Prostate gland (tissue), 2 donors: Measurements from ENCODE around the gene PCDHGC3. TPM values are rescaled to one million over a fixed set of nuclear protein-coding genes. Genes with fewer than 3 reads are reported as not detected.
"Not testable (repeated sequence)": the region's sequence is repeated elsewhere in the genome, so short reads cannot be mapped to it uniquely, and the experiment has no call there.

Experiments used
- DNase-seq: peaks from one replicate; pipeline ENCODE4 v3.0.0-alpha.2; 2019; ENCODE audit warnings: low spot score
- H3K27ac ChIP-seq, 2 donors: fragments of 200-600 bp; sonication (generic); 2 replicates each; pipeline ENCODE4 v1.5.1; 2017 to 2019
- H3K27me3 ChIP-seq: fragments of 200-600 bp; sonication (generic); replicated peaks from 2 replicates; pipeline ENCODE4 v1.5.1; 2019; ENCODE audit not compliant: insufficient read depth
- H3K36me3 ChIP-seq, 2 donors: fragments of 200-600 bp; sonication (generic); 1 replicate in 1 of 2; 2 replicates in 1 of 2; pipeline versions ENCODE4 v1.5.1 to v1.8.1; 2017 to 2019
- H3K4me1 ChIP-seq: fragments of 200-600 bp; sonication (generic); replicated peaks from 2 replicates; pipeline ENCODE4 v1.5.1; 2019
- H3K4me3 ChIP-seq, 2 donors: fragments of 200-600 bp; sonication (generic); 2 replicates each; pipeline ENCODE4 v1.5.1; 2017 to 2019
- H3K9me3 ChIP-seq: fragments of 200-600 bp; sonication (generic); 2 replicates; pipeline ENCODE4 v1.5.1; 2017
- CTCF ChIP-seq, 4 experiments: fragments of 200-600 bp in 2 of 4; fragments of 450-650 bp in 2 of 4; sonication (generic) in 2 of 4; IDR thresholded peaks; 1 replicate in 3 of 4; 2 replicates in 1 of 4; pipeline ENCODE4 v1.5.1; 2016 to 2019; ENCODE audit warnings: antibody characterized with exemption in 4 of 4, mild to moderate bottlenecking in 2 of 4, moderate library complexity in 2 of 4
- POLR2A ChIP-seq: fragments of 450-650 bp; IDR thresholded peaks from one replicate; pipeline ENCODE4 v1.6.1; 2016; ENCODE audit warnings: antibody characterized with exemption, mild to moderate bottlenecking
- POLR2AphosphoS5 ChIP-seq: sonication (generic); formaldehyde crosslinking; IDR thresholded peaks from one replicate; pipeline ENCODE4 v1.6.1; 2017; ENCODE audit warnings: antibody characterized with exemption
- WGBS: methylation state at CpG from one replicate; pipeline ENCODE4 v1.1.5; 2018; 5-methylcytosine and 5-hydroxymethylcytosine counted together
- intact Hi-C: fragments of 100-400 bp; cut with DNase I; formaldehyde crosslinking; loops from one replicate; pipeline ENCODE4 v1.14.2; 2022
- total RNA-seq, 2 donors: library from RNA; depleted of rRNA; stranded (reverse); fragments of >200 nt; gene quantifications; one replicate each; pipeline ENCODE4 v1.1.0, GENCODE V29; 2016

PCDHGC3 gene
- 10 to 100 TPM; 27.6 to 55.3 TPM for total RNA-seq

DNA sequence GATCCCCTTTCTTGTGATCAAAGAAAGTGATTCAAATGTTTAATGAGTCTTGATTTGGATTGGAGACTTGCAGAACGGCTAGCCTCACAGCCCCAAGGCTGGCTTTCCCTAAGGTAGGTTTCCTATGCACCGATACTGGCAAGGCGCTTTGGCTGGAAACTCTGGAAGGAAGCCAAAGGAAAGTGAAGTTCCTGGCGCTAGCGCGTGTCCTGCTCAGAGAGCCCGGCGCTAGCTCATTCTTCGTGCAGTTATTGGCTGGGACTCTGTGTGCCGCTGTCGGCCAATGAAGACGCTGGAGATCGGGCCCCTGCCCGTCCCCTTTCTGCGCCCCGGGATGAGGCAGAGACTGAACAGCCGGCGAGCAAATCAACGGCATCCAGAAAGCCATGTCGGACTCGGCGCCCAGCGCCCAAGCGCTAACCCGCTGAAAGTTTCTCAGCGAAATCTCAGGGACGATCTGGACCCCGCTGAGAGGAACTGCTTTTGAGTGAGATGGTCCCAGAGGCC is at the start of gene PCDHGC3:
Gene PCDHGC3, plus strand, starts transcription at position 342 of the 507 bp plus-strand sequence. Its CDS starts 151 bp downstream, at position 493.
- TF ChIP-seq POLR2A = peak; percentile 56
- peak; percentile 90 for TF ChIP-seq POLR2AphosphoS5
- TF ChIP-seq CTCF (IDR thresholded peaks at IDR 0.05) = peak in 3 of 4 experiments; percentile 46 to 62 (median 59)
- Histone ChIP-seq H3K4me1 (peaks cover 2% of the 10 kb centered on the region), H3K27ac (peak within 1 kb of the TSS; percentile 88), H3K9me3 (no peaks in the 10 kb centered on the region), H3K36me3 (no peaks in the 10 kb centered on the region), H3K27me3 (no peaks in the 10 kb centered on the region), H3K4me3 (peak within 1 kb of the TSS; percentile 46 to 50)
- intact Hi-C loops = loop anchor here (1.0 to 5.0 kb wide), 3 partner anchors 37 to 83 kb away; no protein-coding TSS in a partner anchor
- WGBS = under 1% methylated on average over 28 of the region's 28 CpGs
- DNase-seq = peak; percentile 94

DNA sequence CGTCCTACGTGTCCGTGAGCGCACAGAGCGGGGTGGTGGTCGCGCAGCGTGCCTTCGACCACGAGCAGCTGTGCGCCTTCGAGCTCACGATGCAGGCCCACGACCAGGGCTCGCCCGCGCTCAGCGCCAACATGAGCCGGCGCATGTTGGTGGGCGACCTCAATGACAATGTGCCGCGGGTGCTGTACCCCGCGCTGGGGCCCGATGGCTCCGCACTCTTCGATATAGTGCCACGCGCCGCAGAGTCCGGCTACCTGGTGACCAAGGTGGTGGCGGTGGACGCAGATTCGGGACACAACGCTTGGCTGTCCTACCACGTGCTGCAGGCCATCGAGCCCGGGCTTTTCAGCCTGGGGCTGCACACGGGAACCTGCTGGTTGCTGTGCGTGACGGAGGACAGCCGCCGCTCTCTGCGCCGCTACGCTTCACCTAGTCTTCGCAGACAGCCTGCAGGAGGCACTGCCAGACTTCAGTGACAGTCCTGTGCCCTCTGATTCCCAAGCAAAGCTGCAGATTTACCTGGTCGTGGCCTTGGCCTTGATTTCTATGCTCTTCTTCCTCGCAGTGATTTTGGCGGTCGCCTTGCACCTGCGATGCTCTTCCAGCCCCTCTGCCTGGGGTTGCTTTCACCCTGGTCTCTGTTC is 47.9 kb upstream of the PCDHGC3 start:
- Histone ChIP-seq H3K27ac (no peak overlapping the region), H3K9me3 (peaks cover 9% of the 10 kb centered on the region), H3K36me3 (no peaks in the 10 kb centered on the region), H3K4me1 (no peaks in the 10 kb centered on the region), H3K4me3 (no peak overlapping the region), H3K27me3 (no peaks in the 10 kb centered on the region)
- no peak for DNase-seq
- TF ChIP-seq POLR2A = no peak
- no peak for TF ChIP-seq POLR2AphosphoS5
- no peak for TF ChIP-seq CTCF (IDR thresholded peaks at IDR 0.05)
- WGBS = 34% methylated on average over 34 of the region's 53 CpGs
- intact Hi-C loops = no loop called here

- H3K27me3 ChIP-seq = no peaks in the 10 kb centered on the region
- WGBS = 14% methylated on average over 33 of the region's 33 CpGs
- no peaks in the 10 kb centered on the region for H3K36me3 ChIP-seq
- H3K4me1 ChIP-seq = no peaks in the 10 kb centered on the region
- TF ChIP-seq POLR2A (no peak), POLR2AphosphoS5 (peak; percentile 6), CTCF (IDR thresholded peaks at IDR 0.05) (peak in 2 of 4 experiments; percentile 27 to 41)
- peaks cover 9% of the 10 kb centered on the region for H3K9me3 ChIP-seq
- no peak for DNase-seq
- intact Hi-C loops = no loop called here
- no peak within 1 kb of the TSS for H3K27ac ChIP-seq
- H3K4me3 ChIP-seq = no peak within 1 kb of the TSS
Measured at GRCh38 chr5:141430332-141431113, 45.2 kb upstream of the PCDHGC3 start, which contains the start of gene PCDHGA12. PCDHGA12 (plus strand) TSS chr5:141430507; CDS start chr5:141430760, 253 bp downstream.

GRCh38 chr5:141431286-141431685 is 44.5 kb upstream of the PCDHGC3 start:
- Histone ChIP-seq H3K27me3 (no peaks in the 10 kb centered on the region), H3K36me3 (no peaks in the 10 kb centered on the region), H3K4me3 (no peak overlapping the region), H3K9me3 (peaks cover 9% of the 10 kb centered on the region), H3K4me1 (no peaks in the 10 kb centered on the region), H3K27ac (no peak overlapping the region)
- 19% methylated on average over 32 of the region's 37 CpGs for WGBS
- no peak for TF ChIP-seq CTCF (IDR thresholded peaks at IDR 0.05)
- TF ChIP-seq POLR2A = no peak
- no peak for TF ChIP-seq POLR2AphosphoS5
- intact Hi-C loops = no loop called here
- DNase-seq = no peak

DNA sequence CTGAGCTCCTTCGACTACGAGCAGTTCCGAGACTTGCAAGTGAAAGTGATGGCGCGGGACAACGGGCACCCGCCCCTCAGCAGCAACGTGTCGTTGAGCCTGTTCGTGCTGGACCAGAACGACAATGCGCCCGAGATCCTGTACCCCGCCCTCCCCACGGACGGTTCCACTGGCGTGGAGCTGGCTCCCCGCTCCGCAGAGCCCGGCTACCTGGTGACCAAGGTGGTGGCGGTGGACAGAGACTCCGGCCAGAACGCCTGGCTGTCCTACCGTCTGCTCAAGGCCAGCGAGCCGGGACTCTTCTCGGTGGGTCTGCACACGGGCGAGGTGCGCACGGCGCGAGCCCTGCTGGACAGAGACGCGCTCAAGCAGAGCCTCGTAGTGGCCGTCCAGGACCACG is 43.5 kb upstream of the PCDHGC3 start:
- H3K36me3 ChIP-seq, DNase-seq, H3K4me1 ChIP-seq, H3K27ac ChIP-seq, H3K9me3 ChIP-seq, H3K27me3 ChIP-seq, intact Hi-C loops, H3K4me3 ChIP-seq: not testable (repeated sequence)
- WGBS = 24% methylated on average over 26 of the region's 38 CpGs

DNA sequence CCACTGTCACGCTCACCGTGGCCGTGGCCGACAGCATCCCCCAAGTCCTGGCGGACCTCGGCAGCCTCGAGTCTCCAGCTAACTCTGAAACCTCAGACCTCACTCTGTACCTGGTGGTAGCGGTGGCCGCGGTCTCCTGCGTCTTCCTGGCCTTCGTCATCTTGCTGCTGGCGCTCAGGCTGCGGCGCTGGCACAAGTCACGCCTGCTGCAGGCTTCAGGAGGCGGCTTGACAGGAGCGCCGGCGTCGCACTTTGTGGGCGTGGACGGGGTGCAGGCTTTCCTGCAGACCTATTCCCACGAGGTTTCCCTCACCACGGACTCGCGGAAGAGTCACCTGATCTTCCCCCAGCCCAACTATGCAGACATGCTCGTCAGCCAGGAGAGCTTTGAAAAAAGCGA is 43.0 kb upstream of the PCDHGC3 start:
- H3K4me1 ChIP-seq, intact Hi-C loops, H3K27ac ChIP-seq, H3K27me3 ChIP-seq, H3K4me3 ChIP-seq, H3K9me3 ChIP-seq, DNase-seq, H3K36me3 ChIP-seq: not testable (repeated sequence)
- WGBS = 23% methylated on average over 25 of the region's 29 CpGs
